Epidermal melanocyte (primary cell): ENCODE measurements around the gene MRPL27.

Source experiments
- DNase-seq: peaks from one replicate; pipeline ENCODE4 v3.0.0; 2011; ENCODE audit warnings: low spot score; ENCODE audit not compliant: insufficient read length

Gene MRPL27

DNA sequence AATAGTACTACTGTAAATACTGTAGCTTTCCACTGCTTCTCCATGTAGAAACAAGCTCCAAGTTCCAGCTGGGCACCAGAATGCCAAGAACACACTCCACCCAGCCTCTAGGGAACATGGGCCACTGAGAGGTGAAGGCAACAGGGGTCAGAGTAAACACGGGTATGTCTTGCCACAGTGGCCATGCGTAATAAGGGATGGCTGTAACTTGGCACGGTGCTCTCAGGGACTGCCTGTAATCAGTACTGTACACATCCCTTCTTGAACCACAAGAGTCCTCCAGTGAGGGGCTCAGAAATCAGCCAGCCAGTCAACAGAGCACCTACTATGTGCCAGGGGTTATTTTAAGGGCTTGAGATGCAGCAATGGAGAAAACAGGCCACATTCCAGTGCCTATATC lies 13.5 kb upstream of the MRPL27 start:
- no peak for DNase-seq

DNA sequence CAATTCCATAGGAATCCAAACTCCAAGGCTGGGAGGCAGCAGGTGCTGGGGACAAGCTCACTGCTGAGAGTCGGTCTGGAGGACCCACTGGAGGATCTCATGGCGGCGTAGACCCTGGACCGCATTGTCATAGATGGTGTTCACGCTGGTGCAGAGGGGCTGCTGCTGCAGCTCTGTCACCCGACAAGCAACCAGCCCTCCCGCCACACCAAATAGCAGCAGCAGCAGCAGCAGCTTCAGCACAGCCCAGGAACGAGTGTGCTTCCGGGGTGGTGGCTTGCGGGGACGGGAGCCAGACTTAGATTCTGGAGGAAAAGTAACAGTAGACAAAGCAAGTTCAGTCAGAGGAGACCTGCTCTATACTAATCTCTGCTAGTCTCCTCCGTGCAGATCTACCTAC lies 9.9 kb upstream of the MRPL27 start:
- no peak for DNase-seq

DNA sequence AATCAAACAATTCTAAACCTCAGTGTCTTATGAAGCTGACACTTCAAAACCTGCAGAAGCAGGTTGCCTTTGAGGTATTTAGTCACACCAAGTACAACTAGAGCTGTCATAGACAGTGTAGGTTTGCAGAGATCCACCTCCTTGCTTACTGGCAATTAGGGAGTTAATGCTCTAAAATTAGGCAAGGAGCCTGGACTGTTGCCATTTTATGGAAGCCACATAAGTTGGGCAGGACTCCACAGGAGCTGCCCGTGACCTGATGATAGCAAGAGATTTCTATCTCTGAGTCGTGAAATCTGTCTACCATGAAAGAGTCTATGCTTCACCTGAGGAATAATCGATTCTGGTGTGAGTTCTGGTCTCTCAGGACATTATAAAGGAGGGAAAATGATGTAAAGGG lies 8.9 kb upstream of the MRPL27 start:
- no peak for DNase-seq

DNA sequence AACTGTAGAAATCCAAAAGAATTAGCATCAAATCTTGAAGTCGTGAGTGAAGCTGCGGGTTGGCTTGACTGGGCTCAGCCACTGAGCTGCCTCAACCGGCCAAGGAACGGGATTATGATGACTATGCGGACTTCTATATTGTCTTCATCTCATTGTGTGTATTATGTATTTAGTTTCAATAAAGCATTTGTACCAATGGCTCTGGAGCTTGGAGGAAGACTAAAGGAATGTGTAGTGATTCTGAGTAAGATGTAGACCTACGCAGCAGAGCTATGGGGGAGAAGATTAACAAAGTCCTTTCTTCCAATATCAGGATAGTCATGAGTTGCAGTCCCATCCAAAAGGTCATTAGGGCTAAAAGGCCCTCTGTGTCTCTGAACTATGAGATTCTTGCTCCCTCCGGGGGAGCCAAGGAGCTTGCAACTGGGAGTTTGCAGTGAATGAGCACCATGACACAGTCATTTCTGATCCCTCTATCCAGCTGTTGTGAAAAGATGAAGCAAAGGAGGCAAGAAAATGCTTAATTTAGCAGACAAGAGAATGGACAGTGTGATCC lies 8.4 kb upstream of the MRPL27 start:
- no peak for DNase-seq

DNA sequence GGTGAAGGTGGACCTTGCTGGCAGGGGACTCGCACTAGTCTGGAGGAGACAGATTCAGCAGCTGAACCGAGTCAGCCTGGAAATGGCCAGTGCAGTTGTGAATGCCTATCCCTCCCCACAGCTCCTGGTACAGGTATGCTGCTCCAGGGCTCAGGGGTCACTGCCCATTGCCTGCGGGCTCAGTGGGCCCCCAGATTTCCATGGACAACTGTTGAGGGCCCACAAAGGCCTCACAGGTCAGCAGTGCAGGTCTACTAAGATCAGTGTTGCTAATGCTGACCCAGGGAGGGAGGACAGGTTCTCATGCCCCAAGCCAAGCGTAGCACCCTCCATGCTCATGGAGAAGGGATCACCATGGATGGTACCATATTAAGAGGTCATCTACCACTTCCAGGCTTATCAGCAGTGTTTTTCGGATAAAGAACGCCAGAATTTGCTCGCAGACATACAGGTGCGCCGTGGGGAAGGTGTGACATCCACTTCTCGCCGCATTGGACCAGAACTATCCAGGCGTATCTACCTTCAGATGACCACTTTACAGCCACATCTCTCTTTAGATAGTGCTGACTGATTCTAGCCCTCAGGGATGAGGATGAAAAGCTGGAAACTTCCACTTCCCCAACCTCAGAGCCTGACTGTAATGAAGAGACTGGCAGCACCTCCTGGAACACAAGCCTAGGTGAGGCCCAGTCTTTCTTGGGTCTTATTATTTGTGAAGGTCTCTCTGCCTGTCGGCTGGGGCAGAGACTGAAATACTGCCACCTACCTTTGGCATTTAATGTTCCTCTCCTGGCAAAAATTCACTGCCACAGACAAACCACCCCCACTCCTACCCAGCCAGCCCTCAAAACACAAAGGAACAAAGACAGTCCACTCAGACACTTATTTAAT lies 7.6 kb upstream of the MRPL27 start:
- DNase-seq = no peak

- no peak for DNase-seq
These were observed 6.6 kb upstream of the MRPL27 start for GRCh38 chr17:50379351-50380132.

- DNase-seq = no peak
These were observed 3.0 kb upstream of the MRPL27 start for GRCh38 chr17:50375858-50376538.

- no peak for DNase-seq
These were observed 721 bp upstream of the MRPL27 start for GRCh38 chr17:50373705-50374104.

- no peak for DNase-seq
These were observed 694 bp downstream of the MRPL27 start for GRCh38 chr17:50372222-50372757.

GRCh38 chr17:50371526-50371925 lies 1.5 kb downstream of the MRPL27 start:
- DNase-seq = no peak

DNA sequence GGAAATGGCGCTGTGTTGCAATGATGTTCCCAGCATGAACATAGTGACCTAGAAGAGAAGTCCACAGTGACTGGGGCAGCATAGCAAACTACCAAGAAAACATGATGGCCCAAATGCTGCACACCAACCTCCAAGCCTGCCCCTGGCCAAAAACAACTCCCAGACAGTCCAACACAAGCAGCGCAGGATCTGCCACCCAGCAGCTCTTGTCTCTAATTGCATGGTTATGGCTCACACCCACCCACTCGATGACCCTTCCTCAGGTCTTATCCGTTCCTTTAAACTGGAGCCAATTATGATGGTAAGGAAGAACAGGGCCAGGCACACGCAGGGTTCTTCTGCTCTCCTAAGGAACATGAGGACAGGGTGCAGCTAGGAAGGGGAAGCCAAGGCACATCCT lies 2.9 kb downstream of the MRPL27 start:
- no peak for DNase-seq

- no peak for DNase-seq
These were observed 5.6 kb downstream of the MRPL27 start for GRCh38 chr17:50367401-50367800.

GRCh38 chr17:50365649-50366393 lies 7.2 kb downstream of the MRPL27 start:
- DNase-seq = no peak

- DNase-seq = no peak
These were observed 7.8 kb downstream of the MRPL27 start for GRCh38 chr17:50365165-50365564.

- DNase-seq = no peak
These were observed 8.3 kb downstream of the MRPL27 start for GRCh38 chr17:50364715-50365114.

- DNase-seq = no peak
These were observed 8.9 kb downstream of the MRPL27 start for GRCh38 chr17:50364061-50364458.

DNA sequence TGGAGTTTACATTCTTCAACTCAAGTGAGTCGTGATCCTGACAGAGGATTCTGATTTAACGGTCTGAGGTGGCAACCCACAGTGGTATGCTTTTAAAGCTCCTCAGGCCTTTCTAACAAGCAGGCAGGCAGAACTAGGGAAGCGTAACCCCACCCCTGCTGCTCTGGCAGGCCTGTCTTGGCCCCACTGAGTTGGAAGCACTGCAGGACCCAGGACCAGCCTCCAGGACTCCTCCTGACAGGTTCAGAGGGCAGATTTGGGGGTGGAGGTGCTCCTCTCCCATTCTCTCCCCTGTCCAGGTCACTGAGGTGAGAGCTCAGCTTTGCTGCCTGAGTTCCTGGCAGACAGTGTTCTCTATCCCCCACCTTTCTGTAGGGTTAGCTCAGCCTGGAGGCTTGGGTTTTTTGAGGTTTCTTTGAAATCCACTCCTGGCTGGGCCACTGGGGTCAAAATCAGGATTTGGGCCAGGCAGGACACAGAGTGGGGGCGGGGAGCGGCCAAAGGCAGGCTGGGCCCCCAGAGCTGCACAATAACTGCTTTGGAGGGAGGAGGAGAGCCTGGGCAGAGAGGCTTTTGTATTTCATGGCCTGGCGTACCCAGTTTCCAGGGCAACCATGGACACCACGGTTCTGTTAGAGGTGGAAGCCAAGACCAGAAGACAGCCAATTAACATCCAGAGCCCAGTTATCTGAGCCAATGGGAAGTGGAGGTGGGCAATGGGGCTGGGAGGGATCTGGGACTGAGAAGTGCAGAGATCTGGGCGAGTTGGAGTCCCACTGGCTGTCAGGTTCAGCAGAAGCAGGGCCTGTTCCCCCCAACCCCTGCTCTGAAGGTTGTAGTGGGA lies 9.5 kb downstream of the MRPL27 start:
- DNase-seq = peak; percentile 40

DNA sequence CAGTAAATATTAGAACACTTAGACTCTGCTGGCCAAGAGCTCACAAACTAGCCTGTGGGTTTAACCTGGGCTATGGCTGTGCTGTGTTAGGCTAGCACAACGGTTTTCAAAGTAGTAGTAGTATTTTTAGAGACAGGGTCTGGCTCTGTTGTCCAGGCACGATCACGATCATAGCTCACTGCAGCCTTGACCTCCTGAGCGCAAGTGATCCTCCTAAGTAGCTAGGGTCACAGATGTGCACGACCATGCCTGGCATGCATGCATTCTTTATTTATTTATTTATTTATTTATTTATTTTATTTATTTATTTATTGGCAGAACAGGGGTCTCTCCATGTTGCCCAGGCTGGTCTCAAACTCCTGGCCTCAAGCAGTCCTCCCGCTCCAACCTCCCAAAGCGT lies 10.3 kb downstream of the MRPL27 start:
- DNase-seq = no peak

GRCh38 chr17:50361561-50362480 lies 11.2 kb downstream of the MRPL27 start:
- peak; percentile 85 for DNase-seq
